ENCODE data around the gene GCK.

Gene GCK

GRCh38 chr7:44116789-44117666 is 72.2 kb downstream of the GCK start:
- no peak for DNase-seq (ENCODE audit: low read depth in 2 of 2)

GRCh38 chr7:44116087-44116788 is 73.0 kb downstream of the GCK start:
- DNase-seq (ENCODE audit: low read depth in 2 of 2), result no peak

GRCh38 chr7:44114586-44115310 is 74.5 kb downstream of the GCK start:
- no peak for DNase-seq (ENCODE audit: low read depth in 2 of 2)

- no peak for DNase-seq (ENCODE audit: low read depth in 2 of 2)
Measured at GRCh38 chr7:44113764-44114354, 75.4 kb downstream of the GCK start.

- no peak for DNase-seq (ENCODE audit: low read depth in 2 of 2)
Measured at GRCh38 chr7:44112997-44113763, 76.1 kb downstream of the GCK start.

GRCh38 chr7:44112231-44112996 is 76.8 kb downstream of the GCK start:
- no peak for DNase-seq (ENCODE audit: low read depth in 2 of 2)

GRCh38 chr7:44111761-44112160 is 77.5 kb downstream of the GCK start:
- DNase-seq (ENCODE audit: low read depth in 2 of 2), result no peak

- DNase-seq (ENCODE audit: low read depth in 2 of 2), result no peak
Measured at GRCh38 chr7:44110719-44111635, 78.3 kb downstream of the GCK start.

- DNase-seq (ENCODE audit: low read depth in 2 of 2), result no peak
Measured at GRCh38 chr7:44109991-44110390, 79.2 kb downstream of the GCK start.

GRCh38 chr7:44108768-44109750 is 80.2 kb downstream of the GCK start:
- no peak for DNase-seq (ENCODE audit: low read depth in 2 of 2)

- DNase-seq (ENCODE audit: low read depth in 2 of 2), result no peak
Measured at GRCh38 chr7:44107961-44108767, 81.1 kb downstream of the GCK start.

- no peak for DNase-seq (ENCODE audit: low read depth in 2 of 2)
Measured at GRCh38 chr7:44107116-44107960, 81.9 kb downstream of the GCK start.

- no peak for DNase-seq (ENCODE audit: low read depth in 2 of 2)
Measured at GRCh38 chr7:44106311-44107065, 82.8 kb downstream of the GCK start.

- DNase-seq (ENCODE audit: low read depth in 2 of 2), result no peak
Measured at GRCh38 chr7:44105832-44106231, 83.4 kb downstream of the GCK start.

GRCh38 chr7:44104860-44105771 is 84.1 kb downstream of the GCK start:
- no peak for DNase-seq (ENCODE audit: low read depth in 2 of 2)
